HL-60 (cell line): ENCODE results near the gene SPAG17.

ENCODE experiments used
- CTCF ChIP-seq: IDR thresholded peaks from one replicate; pipeline ENCODE4 v1.5.1; 2011; ENCODE audit warnings: low read length, control low read depth, inconsistent platforms; ENCODE audit not compliant: insufficient read depth
- GABPA ChIP-seq: IDR thresholded peaks from 2 replicates; pipeline ENCODE4 v1.6.1; 2012; ENCODE audit warnings: low read depth
- POLR2AphosphoS5 ChIP-seq: IDR thresholded peaks from 2 replicates; pipeline ENCODE4 v1.6.1; 2012; ENCODE audit warnings: low read depth

- TF ChIP-seq CTCF (no peak), POLR2AphosphoS5 (no peak), GABPA (no peak)
Measured at GRCh38 chr1:118042501-118042900, 142.5 kb downstream of the SPAG17 start.
